Measurements from ENCODE around the gene EXOSC1.
"Not testable (repeated sequence)": the region's sequence is repeated elsewhere in the genome, so short reads cannot be mapped to it uniquely, and the experiment has no call there.

The EXOSC1 gene

GRCh38 chr10:97479410-97479809 lies 33.6 kb upstream of the EXOSC1 start:
- H2AFZ ChIP-seq (ENCODE audit: low read length, unreplicated experiment); H3K4me3 ChIP-seq (ENCODE audit: low read depth, low read length); H3K27me3 ChIP-seq (ENCODE audit: insufficient read depth, low read length); H3K27ac ChIP-seq (ENCODE audit: low read depth, low read length): not testable (repeated sequence)
- Histone ChIP-seq H3K4me1 (ENCODE audit: control insufficient read depth, insufficient read depth, low read length, unreplicated experiment) (peaks cover 18% of the 10 kb centered on the region), H3K79me2 (ENCODE audit: control insufficient read depth, insufficient read depth, low read length, unreplicated experiment) (peaks cover 17% of the 10 kb centered on the region), H3K36me3 (ENCODE audit: insufficient read depth, low read length) (peaks cover 33% of the 10 kb centered on the region)

- Histone ChIP-seq H3K79me2 (ENCODE audit: control insufficient read depth, insufficient read depth, low read length, unreplicated experiment) (no peaks in the 10 kb centered on the region), H3K27ac (ENCODE audit: low read depth, low read length) (peak overlapping the region; percentile 39), H2AFZ (ENCODE audit: low read length, unreplicated experiment) (no peak overlapping the region), H3K27me3 (ENCODE audit: insufficient read depth, low read length) (no peaks in the 10 kb centered on the region), H3K4me3 (ENCODE audit: low read depth, low read length) (no peak overlapping the region), H3K4me1 (ENCODE audit: control insufficient read depth, insufficient read depth, low read length, unreplicated experiment) (peaks cover 18% of the 10 kb centered on the region), H3K36me3 (ENCODE audit: insufficient read depth, low read length) (peaks cover 35% of the 10 kb centered on the region)
Observed at GRCh38 chr10:97475936-97476594, 30.3 kb upstream of the EXOSC1 start.

- Histone ChIP-seq H3K27ac (ENCODE audit: low read depth, low read length) (no peak overlapping the region), H2AFZ (ENCODE audit: low read length, unreplicated experiment) (no peak overlapping the region), H3K4me3 (ENCODE audit: low read depth, low read length) (no peak overlapping the region), H3K36me3 (ENCODE audit: insufficient read depth, low read length) (peaks cover 33% of the 10 kb centered on the region), H3K27me3 (ENCODE audit: insufficient read depth, low read length) (no peaks in the 10 kb centered on the region), H3K79me2 (ENCODE audit: control insufficient read depth, insufficient read depth, low read length, unreplicated experiment) (no peaks in the 10 kb centered on the region), H3K4me1 (ENCODE audit: control insufficient read depth, insufficient read depth, low read length, unreplicated experiment) (peaks cover 16% of the 10 kb centered on the region)
Observed at GRCh38 chr10:97474918-97475317, 29.1 kb upstream of the EXOSC1 start.

- Histone ChIP-seq H3K36me3 (ENCODE audit: insufficient read depth, low read length) (peaks cover 31% of the 10 kb centered on the region), H3K4me1 (ENCODE audit: control insufficient read depth, insufficient read depth, low read length, unreplicated experiment) (peaks cover 11% of the 10 kb centered on the region)
- H3K4me3 ChIP-seq (ENCODE audit: low read depth, low read length); H3K79me2 ChIP-seq (ENCODE audit: control insufficient read depth, insufficient read depth, low read length, unreplicated experiment); H2AFZ ChIP-seq (ENCODE audit: low read length, unreplicated experiment); H3K27ac ChIP-seq (ENCODE audit: low read depth, low read length); H3K27me3 ChIP-seq (ENCODE audit: insufficient read depth, low read length): not testable (repeated sequence)
Observed at GRCh38 chr10:97468781-97469180, 23.0 kb upstream of the EXOSC1 start.

GRCh38 chr10:97468162-97468561 lies 22.4 kb upstream of the EXOSC1 start:
- Histone ChIP-seq H3K4me1 (ENCODE audit: control insufficient read depth, insufficient read depth, low read length, unreplicated experiment) (peaks cover 13% of the 10 kb centered on the region), H3K27ac (ENCODE audit: low read depth, low read length) (no peak overlapping the region), H3K4me3 (ENCODE audit: low read depth, low read length) (no peak overlapping the region), H3K27me3 (ENCODE audit: insufficient read depth, low read length) (no peaks in the 10 kb centered on the region), H3K36me3 (ENCODE audit: insufficient read depth, low read length) (peaks cover 31% of the 10 kb centered on the region), H3K79me2 (ENCODE audit: control insufficient read depth, insufficient read depth, low read length, unreplicated experiment) (no peaks in the 10 kb centered on the region), H2AFZ (ENCODE audit: low read length, unreplicated experiment) (no peak overlapping the region)

GRCh38 chr10:97466755-97467154 lies 20.9 kb upstream of the EXOSC1 start:
- Histone ChIP-seq H3K36me3 (ENCODE audit: insufficient read depth, low read length) (peaks cover 44% of the 10 kb centered on the region), H3K27ac (ENCODE audit: low read depth, low read length) (no peak overlapping the region)

GRCh38 chr10:97465982-97466381 lies 20.2 kb upstream of the EXOSC1 start:
- Histone ChIP-seq H2AFZ (ENCODE audit: low read length, unreplicated experiment) (no peak overlapping the region), H3K36me3 (ENCODE audit: insufficient read depth, low read length) (peaks cover 42% of the 10 kb centered on the region), H3K4me1 (ENCODE audit: control insufficient read depth, insufficient read depth, low read length, unreplicated experiment) (peaks cover 13% of the 10 kb centered on the region), H3K79me2 (ENCODE audit: control insufficient read depth, insufficient read depth, low read length, unreplicated experiment) (no peaks in the 10 kb centered on the region), H3K27ac (ENCODE audit: low read depth, low read length) (no peak overlapping the region), H3K27me3 (ENCODE audit: insufficient read depth, low read length) (no peaks in the 10 kb centered on the region), H3K4me3 (ENCODE audit: low read depth, low read length) (no peak overlapping the region)

More at GRCh38 chr10:97466755-97467154, 20.9 kb upstream of the EXOSC1 start:
- Histone ChIP-seq H2AFZ (ENCODE audit: low read length, unreplicated experiment) (no peak overlapping the region), H3K79me2 (ENCODE audit: control insufficient read depth, insufficient read depth, low read length, unreplicated experiment) (no peaks in the 10 kb centered on the region), H3K4me1 (ENCODE audit: control insufficient read depth, insufficient read depth, low read length, unreplicated experiment) (peaks cover 13% of the 10 kb centered on the region), H3K27me3 (ENCODE audit: insufficient read depth, low read length) (no peaks in the 10 kb centered on the region), H3K4me3 (ENCODE audit: low read depth, low read length) (no peak overlapping the region)

GRCh38 chr10:97464226-97464625 lies 18.4 kb upstream of the EXOSC1 start:
- Histone ChIP-seq H3K27ac (ENCODE audit: low read depth, low read length) (peak overlapping the region; percentile 47), H3K4me3 (ENCODE audit: low read depth, low read length) (no peak overlapping the region), H3K27me3 (ENCODE audit: insufficient read depth, low read length) (no peaks in the 10 kb centered on the region), H3K79me2 (ENCODE audit: control insufficient read depth, insufficient read depth, low read length, unreplicated experiment) (no peaks in the 10 kb centered on the region), H3K36me3 (ENCODE audit: insufficient read depth, low read length) (peaks cover 40% of the 10 kb centered on the region), H3K4me1 (ENCODE audit: control insufficient read depth, insufficient read depth, low read length, unreplicated experiment) (peaks cover 13% of the 10 kb centered on the region), H2AFZ (ENCODE audit: low read length, unreplicated experiment) (no peak overlapping the region)

- Histone ChIP-seq H3K79me2 (ENCODE audit: control insufficient read depth, insufficient read depth, low read length, unreplicated experiment) (no peaks in the 10 kb centered on the region), H3K36me3 (ENCODE audit: insufficient read depth, low read length) (peaks cover 41% of the 10 kb centered on the region), H3K27me3 (ENCODE audit: insufficient read depth, low read length) (no peaks in the 10 kb centered on the region), H2AFZ (ENCODE audit: low read length, unreplicated experiment) (no peak overlapping the region), H3K27ac (ENCODE audit: low read depth, low read length) (peak overlapping the region; percentile 47), H3K4me1 (ENCODE audit: control insufficient read depth, insufficient read depth, low read length, unreplicated experiment) (peaks cover 13% of the 10 kb centered on the region), H3K4me3 (ENCODE audit: low read depth, low read length) (no peak overlapping the region)
Observed at GRCh38 chr10:97463363-97464132, 17.7 kb upstream of the EXOSC1 start.

- Histone ChIP-seq H3K79me2 (ENCODE audit: control insufficient read depth, insufficient read depth, low read length, unreplicated experiment) (no peaks in the 10 kb centered on the region), H3K27ac (ENCODE audit: low read depth, low read length) (no peak overlapping the region), H3K36me3 (ENCODE audit: insufficient read depth, low read length) (peaks cover 41% of the 10 kb centered on the region), H3K4me3 (ENCODE audit: low read depth, low read length) (no peak overlapping the region), H3K27me3 (ENCODE audit: insufficient read depth, low read length) (no peaks in the 10 kb centered on the region), H2AFZ (ENCODE audit: low read length, unreplicated experiment) (no peak overlapping the region), H3K4me1 (ENCODE audit: control insufficient read depth, insufficient read depth, low read length, unreplicated experiment) (peaks cover 13% of the 10 kb centered on the region)
Observed at GRCh38 chr10:97462309-97462708, 16.5 kb upstream of the EXOSC1 start.

GRCh38 chr10:97459933-97460332 lies 14.1 kb upstream of the EXOSC1 start:
- H3K4me3 ChIP-seq (ENCODE audit: low read depth, low read length), result no peak overlapping the region
- no peak overlapping the region for H3K27ac ChIP-seq (ENCODE audit: low read depth, low read length)
- H3K27me3 ChIP-seq (ENCODE audit: insufficient read depth, low read length), result no peaks in the 10 kb centered on the region
- no peak overlapping the region for H2AFZ ChIP-seq (ENCODE audit: low read length, unreplicated experiment)
- H3K79me2 ChIP-seq (ENCODE audit: control insufficient read depth, insufficient read depth, low read length, unreplicated experiment), result no peaks in the 10 kb centered on the region
- H3K4me1 ChIP-seq (ENCODE audit: control insufficient read depth, insufficient read depth, low read length, unreplicated experiment), result peaks cover 13% of the 10 kb centered on the region
- peaks cover 41% of the 10 kb centered on the region; the same call in 1 of the 2 replicates for H3K36me3 ChIP-seq (ENCODE audit: insufficient read depth, low read length)

Measured in ACC112 (cell line).